Fibroblast of pulmonary artery (primary cell): ENCODE results near the gene MFSD12.
"Not testable (repeated sequence)": the region's sequence is repeated elsewhere in the genome, so short reads cannot be mapped to it uniquely, and the experiment has no call there.

Experiments used
- DNase-seq: peaks from one replicate; pipeline ENCODE4 v3.0.0-alpha.2; 2010; ENCODE audit warnings: low read depth
- H3K4me3 ChIP-seq: replicated peaks from 2 replicates; pipeline ENCODE4 v1.5.1; 2011; ENCODE audit warnings: low read depth, mild to moderate bottlenecking, control low read depth, low read length, moderate library complexity
- TF ChIP-seq, protein P1 (sequence below): IDR thresholded peaks from 2 replicates; pipeline ENCODE4 v1.5.1; 2011; ENCODE audit warnings: mild to moderate bottlenecking, control low read depth, low read length, inconsistent platforms; ENCODE audit errors: missing control alignments

The MFSD12 gene

DNA sequence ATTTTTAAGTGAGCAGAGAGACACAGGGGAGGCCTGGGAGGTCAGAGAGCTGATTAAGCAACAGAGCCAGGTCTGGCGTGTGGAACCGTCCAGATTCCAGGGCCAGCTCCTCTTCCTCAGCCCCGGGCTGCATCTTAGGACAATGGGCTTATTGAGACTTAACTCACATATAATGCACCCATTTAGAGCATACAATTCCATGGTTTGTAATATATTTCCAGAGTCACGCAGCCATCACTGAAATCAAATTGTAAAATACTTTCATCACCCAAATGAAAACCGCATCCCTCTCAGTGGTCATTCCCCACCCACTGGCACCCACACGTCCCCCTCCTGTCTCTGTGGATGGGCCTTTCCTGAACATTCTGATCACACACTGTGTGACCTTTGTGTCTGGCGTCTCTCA is 13.2 kb upstream of the MFSD12 start:
- no peak overlapping the region for H3K4me3 ChIP-seq
- TF ChIP-seq, protein P1, sequence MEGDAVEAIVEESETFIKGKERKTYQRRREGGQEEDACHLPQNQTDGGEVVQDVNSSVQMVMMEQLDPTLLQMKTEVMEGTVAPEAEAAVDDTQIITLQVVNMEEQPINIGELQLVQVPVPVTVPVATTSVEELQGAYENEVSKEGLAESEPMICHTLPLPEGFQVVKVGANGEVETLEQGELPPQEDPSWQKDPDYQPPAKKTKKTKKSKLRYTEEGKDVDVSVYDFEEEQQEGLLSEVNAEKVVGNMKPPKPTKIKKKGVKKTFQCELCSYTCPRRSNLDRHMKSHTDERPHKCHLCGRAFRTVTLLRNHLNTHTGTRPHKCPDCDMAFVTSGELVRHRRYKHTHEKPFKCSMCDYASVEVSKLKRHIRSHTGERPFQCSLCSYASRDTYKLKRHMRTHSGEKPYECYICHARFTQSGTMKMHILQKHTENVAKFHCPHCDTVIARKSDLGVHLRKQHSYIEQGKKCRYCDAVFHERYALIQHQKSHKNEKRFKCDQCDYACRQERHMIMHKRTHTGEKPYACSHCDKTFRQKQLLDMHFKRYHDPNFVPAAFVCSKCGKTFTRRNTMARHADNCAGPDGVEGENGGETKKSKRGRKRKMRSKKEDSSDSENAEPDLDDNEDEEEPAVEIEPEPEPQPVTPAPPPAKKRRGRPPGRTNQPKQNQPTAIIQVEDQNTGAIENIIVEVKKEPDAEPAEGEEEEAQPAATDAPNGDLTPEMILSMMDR: no peak
- no peak for DNase-seq

DNA sequence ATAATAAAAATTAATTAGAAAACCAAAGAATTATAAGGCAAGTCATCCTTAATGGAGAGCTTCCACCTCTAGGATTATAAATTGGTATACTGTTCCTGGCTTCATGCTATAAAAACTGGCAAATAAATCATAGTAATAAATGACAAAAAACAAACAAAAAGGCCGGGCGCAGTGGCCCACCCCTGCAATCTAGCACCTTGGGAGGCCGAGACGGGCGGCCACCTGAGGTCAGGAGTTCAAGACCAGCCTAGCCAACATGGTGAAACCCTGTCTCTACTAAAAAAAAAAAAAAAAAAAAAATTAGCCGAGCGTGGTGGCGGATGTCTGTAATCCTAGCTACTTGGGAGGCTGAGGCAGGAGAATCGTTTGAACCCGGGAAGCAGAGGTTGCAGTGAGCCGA is 12.7 kb upstream of the MFSD12 start:
- not testable (repeated sequence) for DNase-seq

DNA sequence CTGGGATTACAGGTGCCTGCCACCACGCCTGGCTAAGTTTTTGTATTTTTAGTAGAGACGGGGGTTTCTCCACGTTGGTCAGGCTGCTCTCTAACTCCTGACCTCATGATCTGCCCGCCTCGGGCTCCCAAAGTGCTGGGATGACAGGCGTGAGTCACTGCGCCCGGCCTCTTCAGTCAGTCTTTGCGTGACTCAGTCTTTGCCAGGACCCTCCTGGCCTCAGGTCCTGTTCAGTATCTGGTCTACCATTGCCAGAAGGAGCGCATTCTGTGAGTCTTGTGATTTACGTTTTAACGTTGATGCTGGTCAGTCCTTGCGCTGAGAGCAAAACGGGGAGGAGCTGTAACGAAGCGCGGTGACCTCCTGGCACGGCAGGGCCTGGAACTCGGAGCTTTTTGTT is 7.8 kb upstream of the MFSD12 start:
- DNase-seq: no peak
- no peak overlapping the region for H3K4me3 ChIP-seq
- TF ChIP-seq, protein P1: no peak

More for the DNA sequence above, 12.7 kb upstream of the MFSD12 start:
- not testable (repeated sequence) for H3K4me3 ChIP-seq

DNA sequence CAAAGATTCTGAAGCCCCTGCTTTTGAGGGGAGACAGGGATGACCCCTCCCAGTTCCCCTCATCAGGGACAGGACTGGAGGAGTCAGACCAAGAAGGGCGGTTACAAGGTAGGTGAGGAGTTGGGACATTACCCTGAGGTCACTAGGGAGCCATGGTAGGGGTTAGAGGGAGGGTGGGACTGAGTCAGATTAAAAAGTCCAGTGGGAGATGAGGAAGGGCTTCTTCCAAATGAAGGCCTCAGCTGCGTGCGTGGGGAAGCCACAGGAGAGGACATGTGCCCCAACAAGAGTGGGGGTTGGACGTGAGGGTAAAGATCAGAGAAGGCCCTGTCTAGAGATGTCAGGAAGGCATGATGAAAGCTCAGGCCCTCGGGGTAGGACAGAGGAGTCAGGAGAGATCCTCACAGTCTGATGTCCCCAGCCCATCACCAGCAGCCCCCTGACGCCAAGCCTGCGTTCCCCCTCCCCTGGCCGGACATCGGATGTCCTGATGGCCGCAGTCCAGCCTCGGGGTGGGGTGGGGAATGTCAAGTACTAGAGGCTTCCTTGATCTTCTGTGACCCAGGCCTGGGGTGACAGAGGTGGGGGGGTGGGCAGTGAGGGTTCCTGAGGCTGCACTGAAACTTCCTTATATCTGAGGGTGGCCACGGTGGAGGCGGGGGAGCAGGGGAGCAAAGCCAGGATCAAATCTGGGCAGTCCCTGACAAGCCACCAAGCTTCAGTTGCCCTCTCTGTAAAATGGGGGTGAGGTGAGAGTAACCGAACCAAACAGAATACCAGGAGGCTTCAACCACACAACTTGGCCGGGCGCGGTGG is 6.5 kb upstream of the MFSD12 start:
- no peak overlapping the region for H3K4me3 ChIP-seq
- TF ChIP-seq, protein P1: no peak
- DNase-seq: no peak

DNA sequence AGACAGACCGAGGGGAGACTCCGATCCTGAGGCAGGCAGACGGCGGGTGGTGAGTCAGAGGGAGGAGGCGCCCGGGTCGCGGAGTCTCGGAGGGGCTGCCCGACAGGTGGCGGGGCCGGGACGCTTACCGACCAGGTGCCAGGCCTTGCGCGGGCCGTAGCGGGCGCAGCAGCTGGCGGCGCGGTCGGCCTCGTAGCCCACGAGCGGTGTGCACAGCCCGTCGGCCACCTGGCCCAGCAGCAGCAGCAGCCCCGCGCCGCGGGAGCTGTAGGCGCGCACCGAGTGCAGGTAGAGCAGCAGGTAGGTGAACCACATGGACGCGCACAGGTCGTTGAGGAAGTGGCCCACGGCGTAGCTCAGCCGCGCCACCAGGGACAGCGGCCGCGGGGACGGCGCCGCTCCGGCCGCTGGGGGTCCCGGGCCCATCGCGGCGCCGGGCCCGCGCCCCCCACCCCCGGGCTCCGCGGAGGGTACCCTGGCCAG is 367 bp downstream of the MFSD12 start:
- no peak for DNase-seq
- TF ChIP-seq, protein P1: no peak
- peak overlapping the region; percentile 70 for H3K4me3 ChIP-seq

DNA sequence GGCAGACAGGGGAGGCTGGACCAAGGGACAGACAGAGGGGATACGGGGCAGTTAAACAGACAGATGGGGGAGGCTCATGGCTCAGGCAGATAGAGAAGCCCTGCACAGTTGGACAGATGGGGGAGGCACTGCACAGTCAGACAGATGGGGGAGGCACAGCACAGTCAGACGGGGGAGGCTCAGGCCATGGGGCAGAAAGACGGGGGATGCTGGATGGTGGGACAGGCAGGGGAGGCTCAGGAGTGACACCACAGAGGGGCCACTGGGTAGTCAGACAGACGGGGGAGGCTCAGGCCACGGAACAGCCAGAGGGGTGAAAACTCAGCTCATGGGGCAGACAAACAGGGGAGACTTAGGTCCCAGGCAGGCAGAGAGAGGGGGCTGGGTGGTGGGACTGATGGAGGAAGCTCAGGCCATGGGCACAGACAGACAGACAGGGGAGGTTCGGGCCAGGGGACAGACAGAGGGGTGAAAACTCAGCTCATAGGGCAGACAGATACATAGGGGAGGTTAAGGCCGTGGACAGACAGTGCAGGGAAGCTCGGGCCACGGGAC is 886 bp downstream of the MFSD12 start:
- TF ChIP-seq, protein P1: no peak
- no peak for DNase-seq
- H3K4me3 ChIP-seq: peak overlapping the region; percentile 70

DNA sequence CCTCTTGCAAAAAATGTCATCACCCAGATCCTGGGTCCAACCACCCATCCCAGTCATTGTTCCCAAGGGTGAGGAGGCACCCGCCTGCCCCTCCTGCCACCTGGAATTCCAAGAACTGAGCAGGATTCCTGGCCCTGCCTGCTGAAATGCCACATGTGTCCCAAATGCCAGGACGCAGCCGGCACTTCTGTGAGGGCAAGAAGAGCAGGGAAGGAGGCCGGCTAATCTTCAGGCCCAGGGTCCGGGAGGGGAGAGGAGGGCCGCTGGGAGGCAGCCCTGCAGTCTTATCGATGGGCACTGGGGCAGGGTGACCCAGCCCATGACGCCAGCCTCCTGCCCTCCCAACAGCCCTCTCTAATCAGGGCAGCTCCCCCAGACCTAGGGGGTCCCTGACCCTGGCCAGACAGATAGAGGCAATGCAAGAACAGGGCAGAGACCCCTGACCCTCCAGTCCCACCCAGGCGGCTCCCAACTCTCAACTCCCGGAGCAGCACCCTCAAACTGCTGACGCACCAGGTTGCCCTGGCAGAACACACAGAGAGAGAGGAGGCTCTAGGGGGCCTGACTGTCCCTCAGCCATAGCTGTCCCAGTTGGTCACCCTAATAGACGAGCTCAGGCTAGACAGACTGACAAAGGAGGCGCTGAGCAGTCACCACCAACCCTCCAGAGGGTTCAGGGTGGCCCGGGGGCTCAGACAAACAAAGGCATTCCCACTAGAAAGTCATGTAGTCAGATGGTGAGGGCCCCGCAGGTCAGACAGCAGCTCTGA is 1.5 kb downstream of the MFSD12 start:
- DNase-seq: no peak
- H3K4me3 ChIP-seq: peak overlapping the region; percentile 70
- TF ChIP-seq, protein P1: no peak
